IMR-90 (cell line): ENCODE results near the gene BMP7.

ENCODE experiments used
- CEBPB ChIP-seq: IDR thresholded peaks from 2 replicates; pipeline ENCODE4 v1.6.1; 2012; ENCODE audit warnings: low read depth, low read length, improper control_type of control experiment
- CHD1 ChIP-seq: IDR thresholded peaks from 2 replicates; pipeline ENCODE4 v1.6.1; 2012; ENCODE audit warnings: low read depth, low read length, improper control_type of control experiment
- CTCF ChIP-seq: conservative IDR thresholded peaks from 2 replicates; pipeline ENCODE4 v1.5.1; 2012; ENCODE audit warnings: mild to moderate bottlenecking, low read depth, low read length, improper control_type of control experiment
- ELK1 ChIP-seq: fragments of 150-350 bp; IDR thresholded peaks from 2 replicates; pipeline ENCODE4 v1.6.1; 2016; ENCODE audit warnings: low read depth, mild to moderate bottlenecking, low read length, moderate library complexity, borderline replicate concordance
- MAFK ChIP-seq: IDR thresholded peaks from 2 replicates; pipeline ENCODE4 v1.6.1; 2012; ENCODE audit warnings: low read depth, low read length, improper control_type of control experiment
- MAZ ChIP-seq: IDR thresholded peaks from 2 replicates; pipeline ENCODE4 v1.6.1; 2012; ENCODE audit warnings: low read depth, mild to moderate bottlenecking, low read length, improper control_type of control experiment, moderate library complexity, borderline replicate concordance
- MXI1 ChIP-seq: IDR thresholded peaks from 2 replicates; pipeline ENCODE4 v1.6.1; 2012; ENCODE audit warnings: low read depth, mild to moderate bottlenecking, low read length, moderate library complexity, borderline replicate concordance
- NFE2L2 ChIP-seq: fragments of 150-350 bp; IDR thresholded peaks from 2 replicates; pipeline ENCODE4 v1.6.1; 2016; ENCODE audit warnings: low read depth, mild to moderate bottlenecking, low read length
- POLR2A ChIP-seq: IDR thresholded peaks from 2 replicates; pipeline ENCODE4 v1.6.1; 2012; ENCODE audit warnings: mild to moderate bottlenecking, low read depth, low read length
- RAD21 ChIP-seq: IDR thresholded peaks from 2 replicates; pipeline ENCODE4 v1.6.1; 2012; ENCODE audit warnings: low read length, improper control_type of control experiment
- RCOR1 ChIP-seq: IDR thresholded peaks from 2 replicates; pipeline ENCODE4 v1.6.1; 2012; ENCODE audit warnings: mild to moderate bottlenecking, low read length, improper control_type of control experiment; ENCODE audit not compliant: insufficient replicate concordance
- RFX5 ChIP-seq: IDR thresholded peaks from 2 replicates; pipeline ENCODE4 v1.8.0; 2012; ENCODE audit warnings: low read depth, mild to moderate bottlenecking, low read length, moderate library complexity
- SMC3 ChIP-seq: fragments of 150-350 bp; IDR thresholded peaks from 2 replicates; pipeline ENCODE4 v1.6.1; 2016; ENCODE audit warnings: low read depth, mild to moderate bottlenecking, antibody characterized with exemption, low read length, moderate library complexity
- USF2 ChIP-seq: fragments of 150-350 bp; IDR thresholded peaks from 2 replicates; pipeline ENCODE4 v1.6.1; 2017; ENCODE audit warnings: mild to moderate bottlenecking, antibody characterized with exemption, low read length, low read depth

- TF ChIP-seq CTCF (no peak), POLR2A (no peak), SMC3 (no peak), USF2 (no peak), RCOR1 (no peak), CEBPB (no peak), RAD21 (no peak), MAFK (no peak), MAZ (no peak), NFE2L2 (no peak), CHD1 (no peak), ELK1 (no peak), RFX5 (no peak), MXI1 (no peak)
These were observed 62.5 kb downstream of the BMP7 start for GRCh38 chr20:57203986-57204385.
